ENCODE data around the gene AEBP1.

AEBP1 gene

GRCh38 chr7:44078521-44078920 lies 25.6 kb upstream of the AEBP1 start:
- no peak for TF ChIP-seq CTCF (IDR thresholded peaks at IDR 0.05; ENCODE audit: borderline replicate concordance, control extremely low read depth, extremely low read depth, insufficient read depth, missing control alignments)
- in situ Hi-C loops (cut with MboI; ENCODE audit: low sequenced_read_pairs, unreplicated experiment): no loop called here
- DNase-seq (ENCODE audit: low spot score): no peak

- TF ChIP-seq CTCF (IDR thresholded peaks at IDR 0.05; ENCODE audit: borderline replicate concordance, control extremely low read depth, extremely low read depth, insufficient read depth, missing control alignments): no peak
- DNase-seq (ENCODE audit: low spot score): no peak
- in situ Hi-C loops (cut with MboI; ENCODE audit: low sequenced_read_pairs, unreplicated experiment): no loop called here
Measured at GRCh38 chr7:44079331-44080021, 24.7 kb upstream of the AEBP1 start.

GRCh38 chr7:44080118-44080517 lies 24.0 kb upstream of the AEBP1 start:
- in situ Hi-C loops (cut with MboI; ENCODE audit: low sequenced_read_pairs, unreplicated experiment): no loop called here

GRCh38 chr7:44080686-44081265 lies 23.4 kb upstream of the AEBP1 start:
- no peak for DNase-seq (ENCODE audit: low spot score)
- no peak for TF ChIP-seq CTCF (IDR thresholded peaks at IDR 0.05; ENCODE audit: borderline replicate concordance, control extremely low read depth, extremely low read depth, insufficient read depth, missing control alignments)
- in situ Hi-C loops (cut with MboI; ENCODE audit: low sequenced_read_pairs, unreplicated experiment): no loop called here

More at GRCh38 chr7:44080118-44080517, 24.0 kb upstream of the AEBP1 start:
- DNase-seq (ENCODE audit: low spot score): no peak
- TF ChIP-seq CTCF (IDR thresholded peaks at IDR 0.05; ENCODE audit: borderline replicate concordance, control extremely low read depth, extremely low read depth, insufficient read depth, missing control alignments): no peak

- peak; percentile 71 for DNase-seq (ENCODE audit: low spot score)
- peak; percentile 6 for TF ChIP-seq CTCF (IDR thresholded peaks at IDR 0.05; ENCODE audit: borderline replicate concordance, control extremely low read depth, extremely low read depth, insufficient read depth, missing control alignments)
- in situ Hi-C loops (cut with MboI; ENCODE audit: low sequenced_read_pairs, unreplicated experiment): no loop called here
Measured at GRCh38 chr7:44081266-44081748, 22.8 kb upstream of the AEBP1 start.

- TF ChIP-seq CTCF (IDR thresholded peaks at IDR 0.05; ENCODE audit: borderline replicate concordance, control extremely low read depth, extremely low read depth, insufficient read depth, missing control alignments): no peak
- in situ Hi-C loops (cut with MboI; ENCODE audit: low sequenced_read_pairs, unreplicated experiment): no loop called here
- peak; percentile 98 for DNase-seq (ENCODE audit: low spot score)
Measured at GRCh38 chr7:44082541-44083207, 21.5 kb upstream of the AEBP1 start.

Data from GM13976 (cell line).